Measurements from ENCODE around the gene TSACC.

GRCh38 chr1:156372265-156372586, 33.9 kb downstream of the TSACC start:
- TF ChIP-seq CTCF (IDR thresholded peaks at IDR 0.05; ENCODE audit: low read depth, low read length, missing input control) (no peak), TAF1 (conservative IDR thresholded peaks at IDR 0.05) (no peak), MAX (IDR thresholded peaks at IDR 0.05) (no peak), ATF3 (IDR thresholded peaks at IDR 0.05) (no peak), FOXA1 (IDR thresholded peaks at IDR 0.05) (no peak), YY1 (IDR thresholded peaks at IDR 0.05) (no peak), JUND (IDR thresholded peaks at IDR 0.05) (no peak), GABPA (IDR thresholded peaks at IDR 0.05 in 1 of 2, conservative IDR thresholded peaks at IDR 0.05 in 1 of 2) (no peak), ZBTB33 (IDR thresholded peaks at IDR 0.05) (no peak), RAD21 (IDR thresholded peaks at IDR 0.05) (no peak), RXRA (IDR thresholded peaks at IDR 0.05) (no peak), SP1 (IDR thresholded peaks at IDR 0.05) (no peak)
